HG03095 (cell line): ENCODE measurements around the gene GALNT17.

Experiments used
- ATAC-seq: cut with Tn5 transposase; IDR thresholded peaks from one replicate; pipeline ENCODE4 v1.9.1; 2021; ENCODE audit warnings: moderate library complexity; ENCODE audit not compliant: unreplicated experiment

The GALNT17 gene

GRCh38 chr7:71278257-71278656, 146.3 kb downstream of the GALNT17 start:
- no peak for ATAC-seq

- ATAC-seq = no peak
These were observed 149.3 kb downstream of the GALNT17 start for GRCh38 chr7:71281261-71281660.

- ATAC-seq = no peak
These were observed 151.9 kb downstream of the GALNT17 start for GRCh38 chr7:71283802-71284201.

GRCh38 chr7:71285571-71286145, 153.7 kb downstream of the GALNT17 start:
- no peak for ATAC-seq

- no peak for ATAC-seq
These were observed 154.4 kb downstream of the GALNT17 start for GRCh38 chr7:71286336-71286735.

- no peak for ATAC-seq
These were observed 155.0 kb downstream of the GALNT17 start for GRCh38 chr7:71286924-71287323.

GRCh38 chr7:71290452-71290851, 158.5 kb downstream of the GALNT17 start:
- no peak for ATAC-seq

- ATAC-seq = no peak
These were observed 166.4 kb downstream of the GALNT17 start for GRCh38 chr7:71298378-71298777.

GRCh38 chr7:71300086-71300485, 168.1 kb downstream of the GALNT17 start:
- ATAC-seq = no peak

- ATAC-seq = no peak
These were observed 168.7 kb downstream of the GALNT17 start for GRCh38 chr7:71300603-71301002.

- ATAC-seq = no peak
These were observed 169.2 kb downstream of the GALNT17 start for GRCh38 chr7:71301167-71301566.

- no peak for ATAC-seq
These were observed 171.6 kb downstream of the GALNT17 start for GRCh38 chr7:71303566-71303965.

GRCh38 chr7:71308096-71308495, 176.2 kb downstream of the GALNT17 start:
- no peak for ATAC-seq

- ATAC-seq = no peak
These were observed 179.6 kb downstream of the GALNT17 start for GRCh38 chr7:71311576-71311975.

- no peak for ATAC-seq
These were observed 181.0 kb downstream of the GALNT17 start for GRCh38 chr7:71312755-71313490.

- ATAC-seq = no peak
These were observed 181.6 kb downstream of the GALNT17 start for GRCh38 chr7:71313553-71313952.

GRCh38 chr7:71320916-71321315, 189.0 kb downstream of the GALNT17 start:
- no peak for ATAC-seq

- ATAC-seq = no peak
These were observed 190.3 kb downstream of the GALNT17 start for GRCh38 chr7:71322201-71322600.

- ATAC-seq = no peak
These were observed 191.8 kb downstream of the GALNT17 start for GRCh38 chr7:71323726-71324125.

- ATAC-seq = no peak
These were observed 193.2 kb downstream of the GALNT17 start for GRCh38 chr7:71325151-71325550.

- ATAC-seq = no peak
These were observed 194.7 kb downstream of the GALNT17 start for GRCh38 chr7:71326595-71326994.

GRCh38 chr7:71327946-71328345, 196.0 kb downstream of the GALNT17 start:
- ATAC-seq = no peak
